Sigmoid colon (tissue), 7 donors: ENCODE results near the gene PIK3R5. TPM values are rescaled to one million over a fixed set of nuclear protein-coding genes. Genes with fewer than 3 reads are reported as not detected.
"Not testable (repeated sequence)": the region's sequence is repeated elsewhere in the genome, so short reads cannot be mapped to it uniquely, and the experiment has no call there.

Experiments used
- DNase-seq: peaks from one replicate; pipeline ENCODE4 v3.0.0-alpha.2; 2019
- H3K27ac ChIP-seq, 4 donors: fragments of 200-600 bp; sonication (generic); one replicate each; pipeline ENCODE4 v1.5.1; 2016 to 2019; ENCODE audit warnings: mild to moderate bottlenecking in 1 of 4
- H3K27me3 ChIP-seq, 3 donors: fragments of 200-600 bp; sonication (generic); one replicate each; pipeline ENCODE4 v1.5.1; 2019; ENCODE audit warnings: mild to moderate bottlenecking in 1 of 3
- H3K36me3 ChIP-seq, 4 donors: fragments of 200-600 bp; sonication (generic); one replicate each; pipeline ENCODE4 v1.5.1; 2016 to 2019
- H3K4me1 ChIP-seq, 4 donors: fragments of 200-600 bp; sonication (generic); one replicate each; pipeline ENCODE4 v1.5.1; 2017 to 2019
- H3K4me3 ChIP-seq, 4 donors: fragments of 200-600 bp; sonication (generic); one replicate each; pipeline ENCODE4 v1.5.1; 2017 to 2019; ENCODE audit warnings: mild to moderate bottlenecking in 2 of 4, moderate library complexity in 1 of 4
- H3K9me3 ChIP-seq, 4 donors: fragments of 200-600 bp in 3 of 4; sonication (generic) in 3 of 4; one replicate each; pipeline versions ENCODE4 v1.5.1 to v1.6.1; 2013 to 2019
- CTCF ChIP-seq, 4 experiments: fragments of 450-650 bp in 3 of 4; fragments of 200-600 bp in 1 of 4; IDR thresholded peaks; one replicate each; pipeline ENCODE4 v1.5.1; 2016 to 2019; ENCODE audit warnings: antibody characterized with exemption in 4 of 4, mild to moderate bottlenecking in 3 of 4, moderate library complexity in 2 of 4
- EP300 ChIP-seq, 4 donors: sonication (generic); formaldehyde crosslinking; IDR thresholded peaks; one replicate each; pipeline ENCODE4 v1.6.1; 2017; ENCODE audit warnings: antibody characterized with exemption in 4 of 4
- POLR2A ChIP-seq, 2 donors: fragments of 450-650 bp; IDR thresholded peaks; one replicate each; pipeline ENCODE4 v1.6.1; 2016; ENCODE audit warnings: antibody characterized with exemption in 2 of 2, mild to moderate bottlenecking in 2 of 2, moderate library complexity in 2 of 2
- POLR2AphosphoS5 ChIP-seq, 4 donors: sonication (generic); formaldehyde crosslinking; IDR thresholded peaks; one replicate each; pipeline ENCODE4 v1.6.1; 2017; ENCODE audit warnings: antibody characterized with exemption in 4 of 4
- WGBS, 2 donors: extraction: QIAGEN DNeasy Blood & Tissue Kit; methylation state at CpG; one replicate each; pipeline ENCODE4 v1.1.7; 2013; 5-methylcytosine and 5-hydroxymethylcytosine counted together
- intact Hi-C: fragments of 100-400 bp; cut with DNase I; formaldehyde crosslinking; loops from one replicate; pipeline ENCODE4 v1.15.1; 2023
- polyA plus RNA-seq, 3 donors: library from polyadenylated mRNA; stranded (reverse); fragments of 200-250 nt; gene quantifications; one replicate each; pipeline ENCODE4 v1.2.3, GENCODE V29; 2013
- total RNA-seq, 4 donors: library from RNA; depleted of rRNA; stranded (reverse); fragments of >200 nt; gene quantifications; one replicate each; pipeline ENCODE4 v1.1.0, GENCODE V29; 2016
- donor health status: healthy with polysubstance abuse.
- donor health status: Bipolar disorder and iron deficiency.
- donor health status: healthy.

Gene PIK3R5
- total and polyA plus RNA-seq, 7 donors, result 2.4 to 13.6 (median 8.2) TPM

GRCh38 chr17:8859804-8860430, 105.6 kb downstream of the PIK3R5 start:
- no peak for DNase-seq
- Histone ChIP-seq H3K9me3 (no peaks in the 10 kb centered on the region), H3K27ac (no peak overlapping the region), H3K27me3 (no peaks in the 10 kb centered on the region), H3K4me3 (no peak overlapping the region), H3K4me1 (no peaks in the 10 kb centered on the region), H3K36me3 (no peaks in the 10 kb centered on the region)
- intact Hi-C loops, result no loop called here
- 90% methylated on average over 14 of the region's 14 CpGs for WGBS, 2 donors
- TF ChIP-seq POLR2A (IDR thresholded peaks at IDR 0.05) (no peak), POLR2AphosphoS5 (IDR thresholded peaks at IDR 0.05) (no peak), CTCF (IDR thresholded peaks at IDR 0.05) (no peak), EP300 (IDR thresholded peaks at IDR 0.05) (no peak)

GRCh38 chr17:8859027-8859803, 106.3 kb downstream of the PIK3R5 start:
- no peaks in the 10 kb centered on the region for H3K36me3 ChIP-seq
- TF ChIP-seq POLR2AphosphoS5 (IDR thresholded peaks at IDR 0.05) (no peak), EP300 (IDR thresholded peaks at IDR 0.05) (no peak), CTCF (IDR thresholded peaks at IDR 0.05) (no peak), POLR2A (IDR thresholded peaks at IDR 0.05) (no peak)
- DNase-seq, result no peak
- no peaks in the 10 kb centered on the region for H3K27me3 ChIP-seq
- intact Hi-C loops, result no loop called here
- no peaks in the 10 kb centered on the region for H3K4me1 ChIP-seq
- H3K27ac ChIP-seq, result no peak overlapping the region
- WGBS, 2 donors, result 80 to 84% methylated on average over 11 of the region's 11 CpGs
- H3K9me3 ChIP-seq, result no peaks in the 10 kb centered on the region
- H3K4me3 ChIP-seq, result no peak overlapping the region

GRCh38 chr17:8857919-8858318, 107.6 kb downstream of the PIK3R5 start:
- 15 to 27% methylated on average over 5 of the region's 5 CpGs for WGBS, 2 donors

GRCh38 chr17:8856869-8857575, 108.5 kb downstream of the PIK3R5 start:
- TF ChIP-seq POLR2AphosphoS5 (IDR thresholded peaks at IDR 0.05) (no peak), CTCF (IDR thresholded peaks at IDR 0.05) (no peak), EP300 (IDR thresholded peaks at IDR 0.05) (no peak)
- H3K4me1 ChIP-seq, result no peaks in the 10 kb centered on the region
- no peaks in the 10 kb centered on the region for H3K9me3 ChIP-seq
- DNase-seq, result no peak
- intact Hi-C loops, result no loop called here
- peaks cover 0 to 5% (median 0%) of the 10 kb centered on the region in 3 donors for H3K27me3 ChIP-seq
- no peak overlapping the region for H3K4me3 ChIP-seq
- no peak overlapping the region for H3K27ac ChIP-seq
- no peaks in the 10 kb centered on the region for H3K36me3 ChIP-seq
- WGBS, 2 donors, result 18 to 55% methylated on average over 14 of the region's 14 CpGs

More at GRCh38 chr17:8857919-8858318, 107.6 kb downstream of the PIK3R5 start:
- H3K4me1 ChIP-seq, result no peaks in the 10 kb centered on the region
- no peak overlapping the region for H3K27ac ChIP-seq
- no peak overlapping the region for H3K4me3 ChIP-seq
- no peaks in the 10 kb centered on the region for H3K36me3 ChIP-seq
- no peak for DNase-seq
- intact Hi-C loops, result no loop called here
- H3K27me3 ChIP-seq, result peaks cover 0 to under 1% (median 0%) of the 10 kb centered on the region in 3 donors
- no peaks in the 10 kb centered on the region for H3K9me3 ChIP-seq
- no peak for TF ChIP-seq POLR2A (IDR thresholded peaks at IDR 0.05)
- TF ChIP-seq EP300 (IDR thresholded peaks at IDR 0.05), result no peak
- no peak for TF ChIP-seq POLR2AphosphoS5 (IDR thresholded peaks at IDR 0.05)
- TF ChIP-seq CTCF (IDR thresholded peaks at IDR 0.05), result no peak

- intact Hi-C loops, result not testable (repeated sequence)
- 70 to 88% methylated on average over 6 of the region's 6 CpGs for WGBS, 2 donors
Measured at GRCh38 chr17:8856205-8856603, 109.3 kb downstream of the PIK3R5 start.

More at GRCh38 chr17:8856205-8856603, 109.3 kb downstream of the PIK3R5 start:
- not testable (repeated sequence) for H3K9me3 ChIP-seq, H3K27me3 ChIP-seq, H3K4me1 ChIP-seq, H3K27ac ChIP-seq, H3K4me3 ChIP-seq, H3K36me3 ChIP-seq, DNase-seq
